Measurements from ENCODE around the gene BASP1. TPM values are rescaled to one million over a fixed set of nuclear protein-coding genes. Genes with fewer than 3 reads are reported as not detected.
A peak's percentile ranks its signal among the peaks of the same experiment; 100 is the strongest.

Gene BASP1
- total RNA-seq, 6 donors from 2014 or later = 19.8 to 78.7 (median 32.9) TPM

- Histone ChIP-seq H3K36me3 (no peaks in the 10 kb centered on the region), H3K27ac (peak overlapping the region; percentile 46 to 93 (median 70)), H3K27me3 (peaks cover 0 to 11% (median 5%) of the 10 kb centered on the region in 4 donors), H3K4me3 (peak overlapping the region in 3 of 4 donors; percentile 54 to 64 (median 59)), H3K4me1 (peaks cover 15 to 34% (median 20%) of the 10 kb centered on the region in 4 donors), H3K9me3 (no peaks in the 10 kb centered on the region)
- ATAC-seq (ENCODE audit: low FRiP score in 2 of 2) = peak; percentile 68 to 80
- WGBS, 2 donors = 2 to 3% methylated on average over 32 to 57 of the region's 59 CpGs
- peak; percentile 80 to 87 for DNase-seq
- no peak for TF ChIP-seq POLR2A (IDR thresholded peaks at IDR 0.05)
- peak; percentile 53 to 83 (median 73) for TF ChIP-seq CTCF (IDR thresholded peaks at IDR 0.05)
- no peak for TF ChIP-seq POLR2AphosphoS5 (IDR thresholded peaks at IDR 0.05)
- no peak for TF ChIP-seq EP300 (IDR thresholded peaks at IDR 0.05)
These were observed 1.1 kb upstream of the BASP1 start for GRCh38 chr5:17216176-17216973.

GRCh38 chr5:17216974-17217492 is 398 bp upstream of the BASP1 start:
- H3K9me3 ChIP-seq = no peaks in the 10 kb centered on the region
- no peak for TF ChIP-seq POLR2AphosphoS5 (IDR thresholded peaks at IDR 0.05)
- no peak for TF ChIP-seq CTCF (IDR thresholded peaks at IDR 0.05)
- TF ChIP-seq EP300 (IDR thresholded peaks at IDR 0.05) = no peak
- no peak for TF ChIP-seq POLR2A (IDR thresholded peaks at IDR 0.05)
- DNase-seq = peak in 1 of 2 donors; percentile 86
- WGBS, 2 donors = 1 to 4% methylated on average over 8 to 11 of the region's 22 CpGs
- H3K27ac ChIP-seq = peak overlapping the region; percentile 53 to 93 (median 81)
- H3K27me3 ChIP-seq = peaks cover 0 to 11% (median 5%) of the 10 kb centered on the region in 4 donors
- ATAC-seq (ENCODE audit: low FRiP score in 2 of 2) = peak; percentile 35 to 64
- peaks cover 15 to 34% (median 20%) of the 10 kb centered on the region in 4 donors for H3K4me1 ChIP-seq
- peak overlapping the region in 3 of 4 donors; percentile 54 to 64 (median 59) for H3K4me3 ChIP-seq
- H3K36me3 ChIP-seq = no peaks in the 10 kb centered on the region

- DNase-seq (peak in 1 of 2 donors; percentile 88), ATAC-seq (ENCODE audit: low FRiP score in 2 of 2) (peak; percentile 52 to 55)
- peaks cover 15 to 34% (median 20%) of the 10 kb centered on the region in 4 donors for H3K4me1 ChIP-seq
- peak overlapping the region; percentile 67 to 93 (median 81) for H3K27ac ChIP-seq
- H3K4me3 ChIP-seq = peak overlapping the region; percentile 52 to 64 (median 56)
- TF ChIP-seq POLR2AphosphoS5 (IDR thresholded peaks at IDR 0.05) = no peak
- TF ChIP-seq EP300 (IDR thresholded peaks at IDR 0.05) = no peak
- TF ChIP-seq POLR2A (IDR thresholded peaks at IDR 0.05) = no peak
- no peak for TF ChIP-seq CTCF (IDR thresholded peaks at IDR 0.05)
- peaks cover 0 to 11% (median 5%) of the 10 kb centered on the region in 4 donors for H3K27me3 ChIP-seq
- no peaks in the 10 kb centered on the region for H3K9me3 ChIP-seq
- no peaks in the 10 kb centered on the region for H3K36me3 ChIP-seq
- 1 to 2% methylated on average over 19 to 35 of the region's 45 CpGs for WGBS, 2 donors
These were observed 1.0 kb downstream of the BASP1 start for GRCh38 chr5:17218353-17219005.

- peaks cover 0 to 11% (median 5%) of the 10 kb centered on the region in 4 donors for H3K27me3 ChIP-seq
- H3K4me1 ChIP-seq = peaks cover 15 to 34% (median 20%) of the 10 kb centered on the region in 4 donors
- WGBS, 2 donors = 18 to 21% methylated on average over 18 to 20 of the region's 20 CpGs
- TF ChIP-seq POLR2A (IDR thresholded peaks at IDR 0.05) (no peak), CTCF (IDR thresholded peaks at IDR 0.05) (no peak), EP300 (IDR thresholded peaks at IDR 0.05) (no peak), POLR2AphosphoS5 (IDR thresholded peaks at IDR 0.05) (no peak)
- H3K36me3 ChIP-seq = no peaks in the 10 kb centered on the region
- ATAC-seq (ENCODE audit: low FRiP score in 2 of 2) = peak in 1 of 2 donors; percentile 12
- peak; percentile 31 to 46 for DNase-seq
- H3K9me3 ChIP-seq = no peaks in the 10 kb centered on the region
- peak overlapping the region; percentile 2 to 64 (median 56) for H3K4me3 ChIP-seq
- peak overlapping the region in 3 of 4 donors; percentile 75 to 93 (median 87) for H3K27ac ChIP-seq
These were observed 1.6 kb downstream of the BASP1 start for GRCh38 chr5:17219006-17219422.
